ENCODE results near the gene BPHL.

GRCh38 chr6:3200682-3201081 is 82.2 kb downstream of the BPHL start:
- no peak for TF ChIP-seq CTCF (IDR thresholded peaks at IDR 0.05)
- no peak for TF ChIP-seq SIN3A (IDR thresholded peaks at IDR 0.05; ENCODE audit: borderline replicate concordance, insufficient read depth, low read depth, low read length)
- no peak for TF ChIP-seq POLR2AphosphoS5 (IDR thresholded peaks at IDR 0.05; ENCODE audit: low read depth, low read length)
- no peak for TF ChIP-seq REST (IDR thresholded peaks at IDR 0.05; ENCODE audit: insufficient read depth in 1 of 2, low read depth in 2 of 2, low read length in 1 of 2)

Data from Panc1 (cell line).